ENCODE data around the gene SKOR1.

SKOR1 gene

DNA sequence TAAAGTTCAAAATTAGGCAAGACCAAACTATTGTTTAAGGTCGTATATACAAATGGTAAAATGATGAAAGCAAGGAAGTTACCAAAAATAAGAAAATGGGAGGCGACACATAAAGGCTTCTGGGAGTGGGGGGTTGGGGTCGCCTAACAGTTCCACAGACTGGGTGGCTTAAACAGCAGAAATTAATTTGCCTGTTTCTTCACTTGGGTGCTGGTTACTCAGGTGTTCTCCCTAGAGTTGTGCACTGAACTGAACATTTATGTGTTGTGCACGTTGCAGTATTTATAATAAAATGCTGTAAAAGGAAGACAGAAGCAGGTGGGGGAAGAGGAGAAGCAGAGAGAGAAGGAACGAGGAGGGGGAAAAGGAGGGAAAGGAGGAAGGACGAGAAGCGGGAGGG lies 25.0 kb downstream of the SKOR1 start:
- DNase-seq (ENCODE audit: low read depth in 1 of 2, low spot score in 1 of 2) = no peak

DNA sequence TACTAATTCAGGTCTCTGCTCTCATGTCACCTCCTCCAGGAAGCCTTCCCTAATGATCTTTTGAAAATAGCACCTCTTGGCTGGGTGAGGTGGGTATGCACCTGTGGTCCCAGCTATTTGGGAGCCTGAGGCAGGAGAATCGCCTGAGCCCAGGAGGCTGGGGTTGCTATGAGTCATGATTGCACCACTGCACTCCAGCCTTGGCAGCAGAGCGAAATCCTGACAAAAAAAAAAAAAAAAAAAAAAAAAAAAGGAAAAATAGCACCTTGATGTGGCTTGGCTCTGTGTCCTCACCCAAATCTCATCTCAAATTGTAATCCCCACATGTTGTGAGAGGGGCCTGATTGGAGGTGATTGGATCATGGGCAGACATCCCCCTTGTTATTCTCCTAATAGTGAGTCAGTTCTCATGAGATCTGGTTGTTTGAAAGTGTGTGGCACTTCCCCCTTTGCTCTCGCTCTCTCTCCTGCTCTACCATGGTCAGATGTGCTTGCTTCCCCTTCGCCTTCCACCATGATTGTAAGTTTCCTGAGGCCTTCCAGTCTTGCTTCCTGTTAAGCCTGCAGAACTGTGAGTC lies 25.8 kb downstream of the SKOR1 start:
- DNase-seq (ENCODE audit: low read depth in 1 of 2, low spot score in 1 of 2) = no peak

GRCh38 chr15:67852418-67852817 lies 27.1 kb downstream of the SKOR1 start:
- no peak for DNase-seq (ENCODE audit: low read depth in 1 of 2, low spot score in 1 of 2)

DNA sequence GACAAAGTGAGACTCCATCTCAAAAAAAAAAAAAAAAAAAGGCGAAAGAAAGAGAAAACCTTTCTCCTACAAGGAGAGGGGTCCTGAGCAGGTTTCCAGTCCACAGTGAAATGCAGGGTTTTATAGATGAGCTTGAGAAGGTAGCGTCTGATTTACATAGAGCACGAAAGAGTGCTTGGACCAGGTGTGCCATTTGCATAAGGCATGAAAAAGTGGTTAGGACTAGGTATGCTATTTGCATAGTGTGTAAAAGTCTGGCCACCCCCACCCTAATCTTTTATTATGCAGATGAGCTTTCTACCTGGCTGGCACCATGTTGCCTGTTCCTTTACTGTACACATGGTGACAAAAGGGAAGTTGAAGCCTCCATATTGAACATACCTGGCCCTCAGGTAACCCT lies 28.1 kb downstream of the SKOR1 start:
- no peak for DNase-seq (ENCODE audit: low read depth in 1 of 2, low spot score in 1 of 2)

GRCh38 chr15:67854358-67854757 lies 29.0 kb downstream of the SKOR1 start:
- no peak for DNase-seq (ENCODE audit: low read depth in 1 of 2, low spot score in 1 of 2)

DNA sequence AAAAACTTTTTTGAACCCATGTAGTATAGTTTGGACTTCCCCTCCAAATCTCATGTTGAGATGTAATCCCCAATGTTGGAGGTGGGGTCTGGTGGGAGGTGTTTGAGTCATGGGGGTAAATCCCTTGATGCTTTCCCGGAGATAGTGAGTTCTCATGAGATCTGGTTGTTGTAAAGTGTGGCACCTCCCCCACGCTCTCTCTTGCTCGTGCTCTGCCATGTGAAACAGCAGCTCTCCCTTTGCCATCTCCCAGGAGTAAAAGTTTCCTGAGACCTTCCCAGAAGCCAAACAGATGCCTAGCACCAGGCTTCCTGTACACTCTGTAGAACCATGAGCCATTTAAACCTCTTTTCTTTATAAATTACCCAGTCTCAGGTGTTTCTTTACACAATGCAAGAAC lies 30.5 kb downstream of the SKOR1 start:
- no peak for DNase-seq (ENCODE audit: low read depth in 1 of 2, low spot score in 1 of 2)

- no peak for DNase-seq (ENCODE audit: low read depth in 1 of 2, low spot score in 1 of 2)
Measured at GRCh38 chr15:67857220-67857619, 31.9 kb downstream of the SKOR1 start.

- no peak for DNase-seq (ENCODE audit: low read depth in 1 of 2, low spot score in 1 of 2)
Measured at GRCh38 chr15:67859331-67859946, 34.1 kb downstream of the SKOR1 start.

- DNase-seq (ENCODE audit: low read depth in 1 of 2, low spot score in 1 of 2) = no peak
Measured at GRCh38 chr15:67861983-67862382, 36.7 kb downstream of the SKOR1 start.

DNA sequence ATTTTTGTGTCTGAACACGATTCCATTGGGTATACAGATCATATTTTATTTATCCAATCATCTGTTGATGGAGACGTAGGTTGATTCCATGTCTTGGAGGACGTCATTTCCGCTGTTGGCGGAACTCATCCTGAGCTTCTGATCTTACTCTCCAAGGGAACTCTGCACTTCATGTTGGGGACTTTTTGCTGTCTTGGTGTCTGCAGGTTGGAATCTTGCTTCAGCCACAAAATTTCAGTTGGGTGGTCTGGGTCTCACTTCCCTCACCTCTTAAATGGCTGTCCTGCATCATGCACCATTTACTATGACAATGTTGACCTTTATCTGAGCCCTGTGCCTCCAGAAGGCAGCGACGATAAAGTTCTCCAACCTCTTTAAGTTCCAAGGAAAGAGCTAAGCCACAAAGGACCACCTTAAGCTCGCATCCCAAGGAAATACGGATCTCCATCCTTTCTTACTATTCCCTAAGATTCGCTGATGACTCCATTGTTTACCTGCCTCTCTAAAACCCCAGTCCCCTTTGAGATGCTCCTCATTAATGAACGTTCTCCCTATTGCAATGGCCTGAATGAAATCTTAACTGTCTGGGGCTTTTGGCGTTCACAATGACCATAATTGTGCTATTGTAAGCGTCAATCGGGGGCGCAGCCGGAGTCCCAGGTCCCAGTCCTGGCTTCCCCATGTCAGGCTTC lies 37.6 kb downstream of the SKOR1 start:
- no peak for DNase-seq (ENCODE audit: low read depth in 1 of 2, low spot score in 1 of 2)

GRCh38 chr15:67863442-67863987 lies 38.2 kb downstream of the SKOR1 start:
- DNase-seq (ENCODE audit: low read depth in 1 of 2, low spot score in 1 of 2) = peak; percentile 41 to 68

GRCh38 chr15:67865331-67865730 lies 40.0 kb downstream of the SKOR1 start:
- DNase-seq (ENCODE audit: low read depth in 1 of 2, low spot score in 1 of 2) = no peak

GRCh38 chr15:67865766-67866165 lies 40.5 kb downstream of the SKOR1 start:
- no peak for DNase-seq (ENCODE audit: low read depth in 1 of 2, low spot score in 1 of 2)

DNA sequence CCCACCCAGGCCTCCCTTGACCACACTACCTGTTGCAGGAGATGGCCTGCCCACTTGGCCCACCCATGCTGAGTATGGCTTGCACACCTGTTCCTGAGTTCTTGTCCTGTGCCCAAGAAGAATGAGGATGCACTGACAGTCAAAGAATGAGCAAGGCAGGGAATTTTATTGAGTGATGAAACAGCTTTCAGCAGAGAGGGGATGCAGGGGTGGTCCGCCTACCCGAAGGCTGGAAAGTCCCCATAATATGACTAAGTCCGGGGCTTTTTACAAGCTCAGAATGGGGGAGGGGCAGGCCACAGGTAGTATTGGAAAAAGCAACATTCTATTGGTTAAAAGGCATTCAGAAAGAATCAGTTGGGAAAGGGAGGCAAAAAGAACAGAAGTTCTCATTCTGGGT lies 44.4 kb downstream of the SKOR1 start:
- DNase-seq (ENCODE audit: low read depth in 1 of 2, low spot score in 1 of 2) = no peak

DNA sequence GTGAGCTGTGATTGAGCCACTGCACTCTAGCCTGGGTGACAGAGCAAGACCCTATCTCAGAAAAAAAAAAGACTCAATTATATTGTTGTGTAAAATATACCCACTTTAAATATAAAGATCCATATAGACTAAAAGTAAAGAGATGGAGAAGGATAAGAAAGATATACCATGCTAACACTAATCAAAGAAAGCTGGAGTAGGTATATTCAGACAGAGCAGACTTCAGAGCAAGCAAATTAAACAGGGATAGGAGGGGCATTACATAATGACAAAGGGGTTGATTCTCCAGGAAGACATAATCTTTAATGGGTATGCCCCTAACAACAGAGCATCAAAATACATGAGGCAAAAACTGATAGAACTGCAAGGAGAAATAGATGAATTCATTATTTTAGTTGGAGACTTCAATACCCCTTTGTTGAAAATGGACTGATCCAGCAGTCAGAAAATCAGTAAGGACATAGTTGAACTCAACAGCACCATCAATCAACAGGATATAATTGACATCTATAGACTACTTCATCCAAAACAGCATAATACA lies 45.6 kb downstream of the SKOR1 start:
- no peak for DNase-seq (ENCODE audit: low read depth in 1 of 2, low spot score in 1 of 2)

GRCh38 chr15:67873777-67874176 lies 48.5 kb downstream of the SKOR1 start:
- no peak for DNase-seq (ENCODE audit: low read depth in 1 of 2, low spot score in 1 of 2)

- DNase-seq (ENCODE audit: low read depth in 1 of 2, low spot score in 1 of 2) = no peak
Measured at GRCh38 chr15:67878712-67879206, 53.5 kb downstream of the SKOR1 start.

DNA sequence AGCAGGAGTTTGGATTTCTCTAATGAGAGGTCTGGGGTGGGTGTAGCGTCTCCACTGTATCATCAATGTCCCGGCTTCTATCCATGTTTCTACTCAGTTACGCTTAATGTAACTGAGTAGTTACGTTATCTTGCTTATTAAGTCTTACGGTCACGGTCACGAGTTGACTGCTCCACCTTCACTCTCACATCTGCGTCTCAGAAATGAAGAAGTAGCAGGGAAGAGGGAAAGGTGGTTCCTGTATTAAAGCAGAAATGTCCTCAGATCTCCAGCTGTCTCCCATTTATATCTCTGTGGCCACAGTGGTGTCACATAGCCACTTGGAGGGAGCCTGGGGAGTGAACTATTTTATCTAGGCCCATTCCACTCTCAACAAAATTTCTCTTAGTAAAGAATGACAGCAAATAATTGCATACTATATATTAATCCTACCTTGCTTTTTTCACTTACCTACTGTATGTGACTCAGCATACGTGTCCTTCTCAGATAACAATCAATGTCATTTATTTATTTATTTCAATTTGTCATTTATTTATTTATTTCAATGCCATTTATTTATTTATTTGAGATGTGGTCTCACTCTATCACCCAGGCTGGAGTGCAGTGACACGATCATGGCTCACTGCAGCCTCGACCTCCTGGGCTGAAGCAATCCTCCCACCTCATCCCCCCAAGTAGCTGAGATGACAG lies 54.3 kb downstream of the SKOR1 start:
- DNase-seq (ENCODE audit: low read depth in 1 of 2, low spot score in 1 of 2) = no peak

- DNase-seq (ENCODE audit: low read depth in 1 of 2, low spot score in 1 of 2) = no peak
Measured at GRCh38 chr15:67880651-67881182, 55.4 kb downstream of the SKOR1 start.

GRCh38 chr15:67882487-67883233 lies 57.4 kb downstream of the SKOR1 start:
- no peak for DNase-seq (ENCODE audit: low read depth in 1 of 2, low spot score in 1 of 2)

Measured in stimulated activated CD4-positive, alpha-beta T cell treated with anti-CD3 and anti-CD28 coated beads, Interleukin-15, amount 100 ng/mL, for 1 hour (primary cell).